NCI-H187 (cell line): ENCODE results near the gene GNAI1.

Experiments used
- DNase-seq, 2 experiments: peaks; one replicate each; lab custom pipeline; 2025; lab: John Stamatoyannopoulos, UW

The GNAI1 gene

GRCh38 chr7:80159802-80160201 is 25.2 kb downstream of the GNAI1 start:
- DNase-seq, result no peak

GRCh38 chr7:80161466-80161865 is 26.8 kb downstream of the GNAI1 start:
- DNase-seq, result no peak

GRCh38 chr7:80165177-80165576 is 30.5 kb downstream of the GNAI1 start:
- DNase-seq, result no peak

- no peak for DNase-seq
Measured at GRCh38 chr7:80170445-80170844, 35.8 kb downstream of the GNAI1 start.

GRCh38 chr7:80172387-80172786 is 37.8 kb downstream of the GNAI1 start:
- no peak for DNase-seq

- DNase-seq, result no peak
Measured at GRCh38 chr7:80175744-80176143, 41.1 kb downstream of the GNAI1 start.

- no peak for DNase-seq
Measured at GRCh38 chr7:80181411-80181810, 46.8 kb downstream of the GNAI1 start.

- DNase-seq, result no peak
Measured at GRCh38 chr7:80182630-80183276, 48.1 kb downstream of the GNAI1 start.

- DNase-seq, result no peak
Measured at GRCh38 chr7:80183351-80183750, 48.7 kb downstream of the GNAI1 start.

GRCh38 chr7:80183900-80184685 is 49.5 kb downstream of the GNAI1 start:
- no peak for DNase-seq

- no peak for DNase-seq
Measured at GRCh38 chr7:80184693-80185092, 50.1 kb downstream of the GNAI1 start.

- no peak for DNase-seq
Measured at GRCh38 chr7:80185571-80185970, 50.9 kb downstream of the GNAI1 start.

GRCh38 chr7:80186721-80187120 is 52.1 kb downstream of the GNAI1 start:
- no peak for DNase-seq

- DNase-seq, result no peak
Measured at GRCh38 chr7:80187279-80187678, 52.6 kb downstream of the GNAI1 start.

GRCh38 chr7:80187727-80188126 is 53.1 kb downstream of the GNAI1 start:
- no peak for DNase-seq

GRCh38 chr7:80189638-80190037 is 55.0 kb downstream of the GNAI1 start:
- DNase-seq, result no peak

- no peak for DNase-seq
Measured at GRCh38 chr7:80197627-80198026, 63.0 kb downstream of the GNAI1 start.

- no peak for DNase-seq
Measured at GRCh38 chr7:80199051-80199450, 64.4 kb downstream of the GNAI1 start.

GRCh38 chr7:80204454-80204853 is 69.8 kb downstream of the GNAI1 start:
- no peak for DNase-seq

GRCh38 chr7:80204919-80205318 is 70.3 kb downstream of the GNAI1 start:
- no peak for DNase-seq

GRCh38 chr7:80206763-80207162 is 72.1 kb downstream of the GNAI1 start:
- no peak for DNase-seq

- no peak for DNase-seq
Measured at GRCh38 chr7:80207501-80207900, 72.9 kb downstream of the GNAI1 start.

- DNase-seq, result no peak
Measured at GRCh38 chr7:80208700-80209099, 74.1 kb downstream of the GNAI1 start.

GRCh38 chr7:80210400-80210799 is 75.8 kb downstream of the GNAI1 start:
- peak in 1 of 2 experiments; percentile 11 for DNase-seq
